ENCODE measurements around the gene POLR3F.

GRCh38 chr20:18506744-18507143, 39.6 kb downstream of the POLR3F start:
- TF ChIP-seq, protein P1, sequence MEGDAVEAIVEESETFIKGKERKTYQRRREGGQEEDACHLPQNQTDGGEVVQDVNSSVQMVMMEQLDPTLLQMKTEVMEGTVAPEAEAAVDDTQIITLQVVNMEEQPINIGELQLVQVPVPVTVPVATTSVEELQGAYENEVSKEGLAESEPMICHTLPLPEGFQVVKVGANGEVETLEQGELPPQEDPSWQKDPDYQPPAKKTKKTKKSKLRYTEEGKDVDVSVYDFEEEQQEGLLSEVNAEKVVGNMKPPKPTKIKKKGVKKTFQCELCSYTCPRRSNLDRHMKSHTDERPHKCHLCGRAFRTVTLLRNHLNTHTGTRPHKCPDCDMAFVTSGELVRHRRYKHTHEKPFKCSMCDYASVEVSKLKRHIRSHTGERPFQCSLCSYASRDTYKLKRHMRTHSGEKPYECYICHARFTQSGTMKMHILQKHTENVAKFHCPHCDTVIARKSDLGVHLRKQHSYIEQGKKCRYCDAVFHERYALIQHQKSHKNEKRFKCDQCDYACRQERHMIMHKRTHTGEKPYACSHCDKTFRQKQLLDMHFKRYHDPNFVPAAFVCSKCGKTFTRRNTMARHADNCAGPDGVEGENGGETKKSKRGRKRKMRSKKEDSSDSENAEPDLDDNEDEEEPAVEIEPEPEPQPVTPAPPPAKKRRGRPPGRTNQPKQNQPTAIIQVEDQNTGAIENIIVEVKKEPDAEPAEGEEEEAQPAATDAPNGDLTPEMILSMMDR (tag by site-specific recombination; IDR thresholded peaks at IDR 0.05) = no peak
- TF ChIP-seq GLI2 (tag by site-specific recombination; IDR thresholded peaks at IDR 0.05; ENCODE audit: borderline replicate concordance, low read depth) = no peak
